NCI-H1930 (cell line): Measurements from ENCODE around the gene F7.
"Not testable (repeated sequence)": the region's sequence is repeated elsewhere in the genome, so short reads cannot be mapped to it uniquely, and the experiment has no call there.

ENCODE experiments used
- DNase-seq, 2 experiments: peaks; one replicate each; lab custom pipeline; 2025; lab: John Stamatoyannopoulos, UW

The F7 gene

GRCh38 chr13:113102302-113102701, 3.3 kb upstream of the F7 start:
- DNase-seq: not testable (repeated sequence)

GRCh38 chr13:113102727-113103126, 2.9 kb upstream of the F7 start:
- no peak for DNase-seq

- DNase-seq: no peak
Measured at GRCh38 chr13:113103646-113104045, 1.9 kb upstream of the F7 start.

- DNase-seq: no peak
Measured at GRCh38 chr13:113105921-113106452, 396 bp downstream of the F7 start.

GRCh38 chr13:113106711-113107351, 1.2 kb downstream of the F7 start:
- DNase-seq: no peak

- not testable (repeated sequence) for DNase-seq
Measured at GRCh38 chr13:113108521-113108920, 2.9 kb downstream of the F7 start.

- DNase-seq: peak in 1 of 2 experiments; percentile 33
Measured at GRCh38 chr13:113109151-113110047, 3.8 kb downstream of the F7 start.

- DNase-seq: no peak
Measured at GRCh38 chr13:113110048-113110851, 4.7 kb downstream of the F7 start.

- DNase-seq: no peak
Measured at GRCh38 chr13:113110852-113111315, 5.3 kb downstream of the F7 start.

GRCh38 chr13:113111821-113112220, 6.2 kb downstream of the F7 start:
- not testable (repeated sequence) for DNase-seq

GRCh38 chr13:113112475-113112874, 6.9 kb downstream of the F7 start:
- not testable (repeated sequence) for DNase-seq

- no peak for DNase-seq
Measured at GRCh38 chr13:113112893-113113845, 7.6 kb downstream of the F7 start.

- DNase-seq: no peak
Measured at GRCh38 chr13:113113846-113114271, 8.3 kb downstream of the F7 start.

GRCh38 chr13:113114511-113115362, 9.1 kb downstream of the F7 start:
- DNase-seq: no peak

- no peak for DNase-seq
Measured at GRCh38 chr13:113115363-113116205, 10.0 kb downstream of the F7 start.

GRCh38 chr13:113116206-113116800, 10.7 kb downstream of the F7 start:
- no peak for DNase-seq

- no peak for DNase-seq
Measured at GRCh38 chr13:113116871-113117271, 11.3 kb downstream of the F7 start.

- no peak for DNase-seq
Measured at GRCh38 chr13:113117335-113117872, 11.8 kb downstream of the F7 start.
